Hepatocyte (in vitro differentiated cells): ENCODE results near the gene GPR55. TPM values are rescaled to one million over a fixed set of nuclear protein-coding genes. Genes with fewer than 3 reads are reported as not detected.

ENCODE experiments used
- DNase-seq: peaks from one replicate; pipeline ENCODE4 v3.0.0-alpha.2; 2016; ENCODE audit warnings: low spot score
- H2AFZ ChIP-seq: fragments of 200-600 bp; sonication (generic); 2 replicates; pipeline ENCODE4 v1.6.0; 2016; ENCODE audit warnings: antibody characterized with exemption, mild to moderate bottlenecking
- H3K27ac ChIP-seq: fragments of 200-600 bp; sonication (generic); 2 replicates; pipeline ENCODE4 v1.5.1; 2016; ENCODE audit warnings: mild to moderate bottlenecking
- H3K27me3 ChIP-seq: fragments of 200-600 bp; sonication (generic); 2 replicates; pipeline ENCODE4 v1.6.1; 2016
- H3K36me3 ChIP-seq: fragments of 200-600 bp; sonication (generic); replicated peaks from 2 replicates; pipeline ENCODE4 v1.5.1; 2016; ENCODE audit warnings: low read depth; ENCODE audit not compliant: insufficient read depth
- H3K4me1 ChIP-seq: fragments of 200-600 bp; sonication (generic); 2 replicates; pipeline ENCODE4 v1.5.1; 2016; ENCODE audit warnings: mild to moderate bottlenecking, moderate library complexity; ENCODE audit not compliant: insufficient read depth
- H3K4me2 ChIP-seq: fragments of 200-600 bp; sonication (generic); 2 replicates; pipeline ENCODE4 v1.6.0; 2016
- H3K4me3 ChIP-seq: fragments of 200-600 bp; sonication (generic); 2 replicates; pipeline ENCODE4 v1.5.1; 2016; ENCODE audit warnings: mild to moderate bottlenecking
- H3K79me2 ChIP-seq: fragments of 200-600 bp; sonication (generic); 2 replicates; pipeline ENCODE4 v1.6.0; 2017; ENCODE audit warnings: mild to moderate bottlenecking
- H3K9me2 ChIP-seq: fragments of 200-600 bp; sonication (generic); replicated peaks from 2 replicates; pipeline ENCODE4 v1.6.0; 2017; ENCODE audit warnings: mild to moderate bottlenecking; ENCODE audit not compliant: insufficient read depth
- H3K9me3 ChIP-seq: fragments of 200-600 bp; sonication (generic); 2 replicates; pipeline ENCODE4 v1.5.1; 2016; ENCODE audit warnings: low read depth, mild to moderate bottlenecking
- H4K20me1 ChIP-seq: fragments of 200-600 bp; sonication (generic); 2 replicates; pipeline ENCODE4 v1.6.0; 2016; ENCODE audit warnings: mild to moderate bottlenecking; ENCODE audit not compliant: insufficient read depth, poor library complexity, severe bottlenecking
- CTCF ChIP-seq: fragments of 200-600 bp; sonication (generic); IDR thresholded peaks from 2 replicates; pipeline ENCODE4 v1.5.1; 2016; ENCODE audit warnings: antibody characterized with exemption, mild to moderate bottlenecking; ENCODE audit not compliant: poor library complexity
- EZH2 ChIP-seq: fragments of 200-600 bp; sonication (generic); IDR thresholded peaks from 2 replicates; pipeline ENCODE4 v1.6.1; 2016; ENCODE audit warnings: antibody characterized with exemption, mild to moderate bottlenecking, borderline replicate concordance
- EZH2phosphoT487 ChIP-seq: fragments of 200-600 bp; sonication (generic); IDR thresholded peaks from one replicate; pipeline ENCODE4 v1.6.1; 2018; ENCODE audit warnings: antibody characterized with exemption, mild to moderate bottlenecking, low read depth, moderate library complexity; ENCODE audit not compliant: unreplicated experiment, severe bottlenecking
- WGBS: methylation state at CpG from one replicate; pipeline ENCODE4 v1.1.6; 2016; ENCODE audit warnings: low lambda C conversion rate; ENCODE audit errors: missing lambda C conversion rate; 5-methylcytosine and 5-hydroxymethylcytosine counted together
- polyA plus RNA-seq: library from polyadenylated mRNA; unstranded; fragments of >200 nt; fragmentation: Nextera tagmentation; extraction: Ambion mirVana; gene quantifications from 2 replicates; pipeline ENCODE4 v1.2.1, GENCODE V29; 2016
- total RNA-seq: library from RNA; depleted of rRNA; stranded (reverse); fragments of >200 nt; gene quantifications from 2 replicates; pipeline ENCODE4 v1.2.3, GENCODE V29; 2014

Gene GPR55
- total and polyA plus RNA-seq, 2 experiments from 2014 or later, result 0.83 TPM; not detected in 1

DNA sequence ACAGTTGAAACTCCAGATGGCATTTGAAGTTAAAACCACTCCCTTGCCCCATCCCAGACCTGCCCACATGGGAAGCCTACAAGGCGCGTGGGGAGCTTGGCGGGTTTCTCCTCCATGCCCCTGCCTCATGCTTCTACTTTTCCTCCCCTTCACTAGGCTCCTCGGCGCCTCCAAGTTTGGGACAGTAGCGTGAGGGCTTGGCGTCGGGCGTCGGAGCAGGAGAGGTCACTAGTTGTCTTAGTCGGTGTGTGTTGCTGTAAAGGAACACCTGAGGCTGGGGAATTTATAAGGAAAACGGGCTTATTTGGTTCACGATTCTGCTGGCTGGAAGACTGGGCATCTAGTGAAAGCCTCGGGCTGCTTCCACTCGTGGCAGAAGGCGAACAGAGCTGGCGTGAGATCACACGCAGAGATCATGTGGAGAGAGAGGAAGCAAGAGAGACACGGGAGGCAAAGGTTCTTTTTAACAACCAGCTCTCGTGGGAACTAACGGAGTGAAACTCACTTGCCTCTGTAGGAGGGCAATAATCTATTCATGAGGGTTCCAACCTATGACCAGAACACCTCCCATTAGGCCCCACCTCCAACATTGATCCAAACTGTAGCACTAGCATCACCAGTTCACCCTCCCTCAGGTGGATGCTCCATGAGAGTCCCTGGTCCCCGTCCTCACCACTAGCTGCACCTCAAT, 35.0 kb downstream of the GPR55 start:
- H3K9me2 ChIP-seq, result no peaks in the 10 kb centered on the region
- no peaks in the 10 kb centered on the region for H3K27me3 ChIP-seq
- H2AFZ ChIP-seq, result no peak overlapping the region
- no peak overlapping the region for H3K4me2 ChIP-seq
- H3K79me2 ChIP-seq, result no peaks in the 10 kb centered on the region
- H4K20me1 ChIP-seq, result no peaks in the 10 kb centered on the region
- H3K36me3 ChIP-seq, result no peaks in the 10 kb centered on the region
- peaks cover under 1% of the 10 kb centered on the region for H3K4me1 ChIP-seq
- H3K4me3 ChIP-seq, result no peak overlapping the region
- TF ChIP-seq EZH2phosphoT487 (no peak), CTCF (no peak), EZH2 (no peak)
- no peaks in the 10 kb centered on the region for H3K9me3 ChIP-seq
- no peak for DNase-seq
- H3K27ac ChIP-seq, result no peak overlapping the region
- 93% methylated on average over 22 of the region's 22 CpGs for WGBS

DNA sequence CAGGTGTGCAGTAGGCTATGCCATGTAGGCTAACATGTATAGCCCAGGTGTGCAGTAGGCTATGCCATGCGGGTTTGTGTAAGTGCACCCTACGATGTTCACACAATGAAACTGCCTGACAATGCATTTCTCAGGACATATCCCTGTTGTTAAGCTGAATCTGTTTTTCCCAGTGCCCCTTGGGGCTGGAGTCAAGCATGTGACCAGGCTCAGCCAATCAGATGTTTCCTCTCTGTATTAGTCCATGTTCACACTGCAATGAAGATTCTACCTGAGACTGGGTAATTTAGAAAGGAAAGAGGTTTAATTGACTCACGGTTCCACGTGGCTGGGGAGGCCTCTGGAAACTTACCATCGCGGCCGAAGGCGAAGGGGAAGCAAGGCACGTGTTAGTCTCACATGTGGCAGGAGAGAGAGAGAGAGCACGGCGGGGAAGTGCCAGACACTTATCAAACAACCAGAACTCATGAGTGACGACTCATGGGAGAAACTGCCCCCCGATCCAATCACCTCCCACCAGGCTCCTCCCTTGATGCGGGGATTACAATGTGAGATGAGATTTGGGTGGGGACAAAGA, 36.1 kb downstream of the GPR55 start:
- Histone ChIP-seq H3K79me2 (no peaks in the 10 kb centered on the region), H4K20me1 (no peaks in the 10 kb centered on the region), H3K4me3 (no peak overlapping the region), H3K4me1 (no peaks in the 10 kb centered on the region), H3K27ac (no peak overlapping the region), H2AFZ (no peak overlapping the region), H3K9me3 (no peaks in the 10 kb centered on the region), H3K4me2 (no peak overlapping the region), H3K36me3 (no peaks in the 10 kb centered on the region), H3K27me3 (no peaks in the 10 kb centered on the region), H3K9me2 (no peaks in the 10 kb centered on the region)
- TF ChIP-seq EZH2 (no peak), EZH2phosphoT487 (no peak), CTCF (no peak)
- 98% methylated on average over 14 of the region's 14 CpGs for WGBS
- no peak for DNase-seq

DNA sequence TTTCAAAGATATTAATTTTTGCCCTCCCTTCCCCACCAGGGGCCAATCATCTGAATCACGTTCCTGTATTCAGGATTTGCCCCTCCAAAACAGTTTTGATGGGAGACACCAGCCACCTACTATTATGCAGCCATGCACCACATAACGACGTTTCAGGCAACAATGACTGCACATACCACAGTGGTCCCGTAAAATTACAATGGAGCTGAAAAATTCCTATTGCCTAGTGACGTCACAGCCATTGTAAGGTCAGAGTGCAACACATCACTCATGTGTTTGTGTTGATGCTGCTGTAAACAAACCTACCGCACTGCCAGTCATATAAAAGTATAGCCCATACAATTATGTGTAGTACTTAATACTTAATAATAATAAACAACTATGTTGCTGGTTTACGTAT, 37.7 kb downstream of the GPR55 start:
- H3K4me1 ChIP-seq, result no peaks in the 10 kb centered on the region
- no peaks in the 10 kb centered on the region for H3K36me3 ChIP-seq
- H3K4me2 ChIP-seq, result no peak overlapping the region
- no peaks in the 10 kb centered on the region for H3K9me2 ChIP-seq
- H3K27me3 ChIP-seq, result no peaks in the 10 kb centered on the region
- H3K4me3 ChIP-seq, result no peak overlapping the region
- no peaks in the 10 kb centered on the region for H3K9me3 ChIP-seq
- no peaks in the 10 kb centered on the region for H3K79me2 ChIP-seq
- no peak overlapping the region for H3K27ac ChIP-seq
- no peak overlapping the region for H2AFZ ChIP-seq
- 73% methylated on average over 7 of the region's 7 CpGs for WGBS
- no peaks in the 10 kb centered on the region for H4K20me1 ChIP-seq
- DNase-seq, result no peak
- TF ChIP-seq EZH2phosphoT487 (no peak), CTCF (no peak)
